Fibroblast of skin of left biceps (primary cell): ENCODE data around the gene PHYKPL.

Experiments used
- DNase-seq, 2 experiments: peaks; one replicate each; pipeline ENCODE4 v3.0.0-alpha.2; 2013; ENCODE audit warnings: low read depth in 2 of 2

Gene PHYKPL

GRCh38 chr5:178223828-178224335 is 8.7 kb downstream of the PHYKPL start:
- DNase-seq: no peak

GRCh38 chr5:178223196-178223773 is 9.3 kb downstream of the PHYKPL start:
- no peak for DNase-seq

GRCh38 chr5:178222292-178222691 is 10.3 kb downstream of the PHYKPL start:
- no peak for DNase-seq

- no peak for DNase-seq
These were observed 10.7 kb downstream of the PHYKPL start for GRCh38 chr5:178221853-178222252.

- no peak for DNase-seq
These were observed 11.3 kb downstream of the PHYKPL start for GRCh38 chr5:178221282-178221681.

- DNase-seq: no peak
These were observed 13.8 kb downstream of the PHYKPL start for GRCh38 chr5:178218827-178219226.

GRCh38 chr5:178218237-178218776 is 14.3 kb downstream of the PHYKPL start:
- no peak for DNase-seq

GRCh38 chr5:178216779-178217178 is 15.8 kb downstream of the PHYKPL start:
- DNase-seq: no peak

GRCh38 chr5:178216088-178216534 is 16.5 kb downstream of the PHYKPL start:
- DNase-seq: no peak

- DNase-seq: no peak
These were observed 17.2 kb downstream of the PHYKPL start for GRCh38 chr5:178215280-178216002.

- DNase-seq: no peak
These were observed 18.3 kb downstream of the PHYKPL start for GRCh38 chr5:178214160-178214803.

- no peak for DNase-seq
These were observed 18.9 kb downstream of the PHYKPL start for GRCh38 chr5:178213748-178214151.

GRCh38 chr5:178213003-178213461 is 19.6 kb downstream of the PHYKPL start:
- no peak for DNase-seq

GRCh38 chr5:178212241-178213002 is 20.2 kb downstream of the PHYKPL start:
- DNase-seq: no peak

- no peak for DNase-seq
These were observed 21.2 kb downstream of the PHYKPL start for GRCh38 chr5:178211095-178212048.

GRCh38 chr5:178210686-178211085 is 21.9 kb downstream of the PHYKPL start:
- DNase-seq: no peak

- no peak for DNase-seq
These were observed 22.5 kb downstream of the PHYKPL start for GRCh38 chr5:178210073-178210535.

- no peak for DNase-seq
These were observed 23.1 kb downstream of the PHYKPL start for GRCh38 chr5:178209334-178210072.

- no peak for DNase-seq
These were observed 23.9 kb downstream of the PHYKPL start for GRCh38 chr5:178208540-178209227.
